ENCODE results near the gene UNC5A.

DNA sequence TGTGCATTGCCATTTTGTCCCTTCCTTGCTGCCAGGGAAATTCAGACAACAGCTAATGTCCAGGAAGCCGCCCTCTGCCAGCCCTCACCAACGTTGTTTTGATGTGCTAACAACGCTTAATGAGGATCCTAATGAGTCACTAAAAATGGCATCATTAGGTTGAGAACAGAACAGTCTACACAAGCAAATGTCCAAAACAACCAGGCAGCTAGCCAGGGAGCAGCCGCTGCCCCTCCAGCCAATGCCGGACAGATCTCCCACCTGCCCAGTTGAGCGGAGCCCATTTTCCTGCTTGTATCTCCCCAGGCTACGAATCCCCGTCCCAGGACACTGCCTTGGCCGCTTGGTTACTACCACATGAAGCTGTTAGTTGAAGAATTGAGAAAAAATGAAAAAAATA lies 40.4 kb upstream of the UNC5A start:
- TF ChIP-seq, protein P1, sequence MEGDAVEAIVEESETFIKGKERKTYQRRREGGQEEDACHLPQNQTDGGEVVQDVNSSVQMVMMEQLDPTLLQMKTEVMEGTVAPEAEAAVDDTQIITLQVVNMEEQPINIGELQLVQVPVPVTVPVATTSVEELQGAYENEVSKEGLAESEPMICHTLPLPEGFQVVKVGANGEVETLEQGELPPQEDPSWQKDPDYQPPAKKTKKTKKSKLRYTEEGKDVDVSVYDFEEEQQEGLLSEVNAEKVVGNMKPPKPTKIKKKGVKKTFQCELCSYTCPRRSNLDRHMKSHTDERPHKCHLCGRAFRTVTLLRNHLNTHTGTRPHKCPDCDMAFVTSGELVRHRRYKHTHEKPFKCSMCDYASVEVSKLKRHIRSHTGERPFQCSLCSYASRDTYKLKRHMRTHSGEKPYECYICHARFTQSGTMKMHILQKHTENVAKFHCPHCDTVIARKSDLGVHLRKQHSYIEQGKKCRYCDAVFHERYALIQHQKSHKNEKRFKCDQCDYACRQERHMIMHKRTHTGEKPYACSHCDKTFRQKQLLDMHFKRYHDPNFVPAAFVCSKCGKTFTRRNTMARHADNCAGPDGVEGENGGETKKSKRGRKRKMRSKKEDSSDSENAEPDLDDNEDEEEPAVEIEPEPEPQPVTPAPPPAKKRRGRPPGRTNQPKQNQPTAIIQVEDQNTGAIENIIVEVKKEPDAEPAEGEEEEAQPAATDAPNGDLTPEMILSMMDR (IDR thresholded peaks at IDR 0.05): no peak
- TF ChIP-seq POLR2AphosphoS5 (IDR thresholded peaks at IDR 0.05; ENCODE audit: low read depth, low read length): no peak
- no peak for TF ChIP-seq SIN3A (IDR thresholded peaks at IDR 0.05; ENCODE audit: borderline replicate concordance, insufficient read depth, low read depth, low read length)
